Activated CD8-positive, alpha-beta T cell treated with anti-CD3 and anti-CD28 coated beads for 36 hours (primary cell): Measurements from ENCODE around the gene FECH. TPM values are rescaled to one million over a fixed set of nuclear protein-coding genes. Genes with fewer than 3 reads are reported as not detected.

Experiments
- ATAC-seq: fragments of 200-7000 bp; cut with Tn5 transposase; one replicate; pipeline ENCODE4 v1.10.0; 2021; ENCODE audit warnings: mild to moderate bottlenecking, moderate library complexity
- CTCF ChIA-PET: fragments of 350-600 bp; sonication (Branson Sonifier 250); formaldehyde crosslinking; loops from one replicate; lab custom pipeline; 2021; ENCODE audit warnings: antibody characterized with exemption; lab: Charles Lee
- POLR2A ChIA-PET: fragments of 350-600 bp; sonication (Branson Sonifier 250); formaldehyde crosslinking; loops from one replicate; lab custom pipeline; 2021; ENCODE audit warnings: antibody characterized with exemption; lab: Charles Lee
- DNase-seq: peaks from one replicate; pipeline ENCODE4 v3.0.0-alpha.2; 2020
- H3K27ac Mint-ChIP-seq: one replicate; pipeline ENCODE4 v1.8.0; 2021; ENCODE audit warnings: mild to moderate bottlenecking, mixed read lengths
- H3K27me3 Mint-ChIP-seq: one replicate; pipeline ENCODE4 v1.8.0; 2021; ENCODE audit warnings: mixed read lengths
- H3K36me3 Mint-ChIP-seq: one replicate; pipeline ENCODE4 v1.8.0; 2021; ENCODE audit warnings: low read depth, mixed read lengths
- H3K4me1 Mint-ChIP-seq: one replicate; pipeline ENCODE4 v1.8.0; 2021; ENCODE audit warnings: low read depth, mixed read lengths
- H3K4me3 Mint-ChIP-seq: one replicate; pipeline ENCODE4 v1.8.0; 2021; ENCODE audit warnings: mild to moderate bottlenecking, moderate library complexity, mixed read lengths
- H3K9me3 Mint-ChIP-seq: one replicate; pipeline ENCODE4 v1.8.0; 2021; ENCODE audit warnings: mixed read lengths
- CTCF ChIP-seq: fragments of 200-600 bp; IDR thresholded peaks from one replicate; pipeline ENCODE4 v1.8.0; 2022; ENCODE audit warnings: antibody characterized with exemption, mild to moderate bottlenecking
- intact Hi-C: fragments of 100-400 bp; cut with micrococcal nuclease; formaldehyde crosslinking; loops from one replicate; pipeline ENCODE4 v1.10.0; 2022
- total RNA-seq, 2 experiments: library from RNA; stranded (reverse); gene quantifications; one replicate each; pipeline ENCODE4 v1.2.3, GENCODE V29; 2021

Gene FECH
- total RNA-seq, 2 experiments from 2014 or later = 25.5 to 28.8 TPM

GRCh38 chr18:57583297-57583835, 3.1 kb downstream of the FECH start:
- no peak for TF ChIP-seq CTCF
- Mint-ChIP-seq H3K27me3 (no peaks in the 10 kb centered on the region), H3K4me1 (peaks cover 39% of the 10 kb centered on the region), H3K9me3 (no peaks in the 10 kb centered on the region), H3K27ac (no peak overlapping the region), H3K4me3 (no peak overlapping the region), H3K36me3 (peaks cover 22% of the 10 kb centered on the region)
- no peak for DNase-seq
- no peak for ATAC-seq
- intact Hi-C loops = no loop called here
- POLR2A ChIA-PET = no interaction called here
- CTCF ChIA-PET = no interaction called here

GRCh38 chr18:57581301-57581934, 5.1 kb downstream of the FECH start:
- Mint-ChIP-seq H3K27ac (no peak overlapping the region), H3K36me3 (peaks cover 25% of the 10 kb centered on the region), H3K9me3 (no peaks in the 10 kb centered on the region), H3K27me3 (no peaks in the 10 kb centered on the region), H3K4me1 (peaks cover 37% of the 10 kb centered on the region), H3K4me3 (no peak overlapping the region)
- CTCF ChIA-PET = interaction anchor here (1.0 to 1.3 kb wide), 3 partner anchors 8 to 591 kb away, joined by 3 to 5 read pairs (median 4); no protein-coding TSS in a partner anchor
- POLR2A ChIA-PET = interaction anchor here (0.7 kb wide), 1 partner anchor 929 kb away, joined by 3 read pairs; no protein-coding TSS in a partner anchor
- ATAC-seq (peak; percentile 63), DNase-seq (peak; percentile 31)
- intact Hi-C loops = no loop called here
- no peak for TF ChIP-seq CTCF

GRCh38 chr18:57579934-57580333, 6.6 kb downstream of the FECH start:
- H3K4me3 Mint-ChIP-seq = no peak overlapping the region
- no peak for TF ChIP-seq CTCF
- intact Hi-C loops = no loop called here
- peak; percentile 44 for DNase-seq
- H3K36me3 Mint-ChIP-seq = peaks cover 26% of the 10 kb centered on the region
- POLR2A ChIA-PET = no interaction called here
- no peaks in the 10 kb centered on the region for H3K27me3 Mint-ChIP-seq
- H3K9me3 Mint-ChIP-seq = no peaks in the 10 kb centered on the region
- no peak overlapping the region for H3K27ac Mint-ChIP-seq
- CTCF ChIA-PET = interaction anchor here (1.7 to 2.1 kb wide), 2 partner anchors 18 to 870 kb away, joined by 4 to 8 read pairs; no protein-coding TSS in a partner anchor
- ATAC-seq = no peak
- H3K4me1 Mint-ChIP-seq = peaks cover 25% of the 10 kb centered on the region

- ATAC-seq (no peak), DNase-seq (no peak)
- intact Hi-C loops = no loop called here
- Mint-ChIP-seq H3K9me3 (no peaks in the 10 kb centered on the region), H3K27ac (no peak overlapping the region), H3K27me3 (no peaks in the 10 kb centered on the region), H3K4me1 (peaks cover 14% of the 10 kb centered on the region), H3K36me3 (peaks cover 25% of the 10 kb centered on the region), H3K4me3 (no peak overlapping the region)
- ChIA-PET POLR2A (no interaction called here), CTCF (interaction anchor here (0.9 to 1.6 kb wide), 3 partner anchors 10 to 15 kb away, joined by 3 to 5 read pairs (median 5); partner anchors contain the start of gene FECH)
- no peak for TF ChIP-seq CTCF
These were observed 10.2 kb downstream of the FECH start for GRCh38 chr18:57576316-57576715.

- no peak for TF ChIP-seq CTCF
- peaks cover 9% of the 10 kb centered on the region for H3K4me1 Mint-ChIP-seq
- DNase-seq (no peak), ATAC-seq (no peak)
- peaks cover 27% of the 10 kb centered on the region for H3K36me3 Mint-ChIP-seq
- no peaks in the 10 kb centered on the region for H3K27me3 Mint-ChIP-seq
- no peaks in the 10 kb centered on the region for H3K9me3 Mint-ChIP-seq
- intact Hi-C loops = no loop called here
- H3K4me3 Mint-ChIP-seq = no peak overlapping the region
- ChIA-PET POLR2A (no interaction called here), CTCF (no interaction called here)
- no peak overlapping the region for H3K27ac Mint-ChIP-seq
These were observed 11.0 kb downstream of the FECH start for GRCh38 chr18:57575542-57575941.
